Measurements from ENCODE around the gene EPRS1.

- no peak for TF ChIP-seq SMC3 (conservative IDR thresholded peaks at IDR 0.05; ENCODE audit: insufficient read depth, low read depth, low read length)
- no peak for TF ChIP-seq MXI1 (IDR thresholded peaks at IDR 0.05; ENCODE audit: low read depth, low read length)
These were observed 7.7 kb downstream of the EPRS1 start for GRCh38 chr1:220038640-220039039.
